Stimulated activated CD8-positive, alpha-beta memory T cell treated with anti-CD3 and anti-CD28 coated beads, Interleukin-4, amount 100 ng/mL, for 24 hours (primary cell): Measurements from ENCODE around the gene SFXN3.

Experiments used
- DNase-seq: peaks from one replicate; pipeline ENCODE4 v3.0.0-alpha.2; 2020; ENCODE audit warnings: low read depth

Gene SFXN3

GRCh38 chr10:101000127-101000914 is 30.7 kb upstream of the SFXN3 start:
- no peak for DNase-seq

- no peak for DNase-seq
Measured at GRCh38 chr10:101000915-101001658, 29.9 kb upstream of the SFXN3 start.

GRCh38 chr10:101001659-101002035 is 29.4 kb upstream of the SFXN3 start:
- DNase-seq: no peak

GRCh38 chr10:101002456-101002855 is 28.6 kb upstream of the SFXN3 start:
- DNase-seq: no peak

GRCh38 chr10:101003639-101004206 is 27.3 kb upstream of the SFXN3 start:
- no peak for DNase-seq

GRCh38 chr10:101005361-101005760 is 25.7 kb upstream of the SFXN3 start:
- DNase-seq: no peak

GRCh38 chr10:101005869-101006567 is 25.0 kb upstream of the SFXN3 start:
- no peak for DNase-seq

GRCh38 chr10:101006593-101007098 is 24.4 kb upstream of the SFXN3 start:
- DNase-seq: no peak

- no peak for DNase-seq
Measured at GRCh38 chr10:101007099-101007711, 23.8 kb upstream of the SFXN3 start.

GRCh38 chr10:101007915-101008822 is 22.9 kb upstream of the SFXN3 start:
- DNase-seq: no peak

- no peak for DNase-seq
Measured at GRCh38 chr10:101008823-101009423, 22.1 kb upstream of the SFXN3 start.

GRCh38 chr10:101010329-101010728 is 20.7 kb upstream of the SFXN3 start:
- DNase-seq: no peak

GRCh38 chr10:101011517-101012423 is 19.3 kb upstream of the SFXN3 start:
- DNase-seq: no peak

- peak; percentile 64 for DNase-seq
Measured at GRCh38 chr10:101012525-101013364, 18.3 kb upstream of the SFXN3 start.

- no peak for DNase-seq
Measured at GRCh38 chr10:101013365-101013825, 17.6 kb upstream of the SFXN3 start.

GRCh38 chr10:101014230-101014884 is 16.7 kb upstream of the SFXN3 start:
- peak; percentile 65 for DNase-seq

- no peak for DNase-seq
Measured at GRCh38 chr10:101014966-101015581, 16.0 kb upstream of the SFXN3 start.
